ENCODE data around the gene PTCD1.

DNA sequence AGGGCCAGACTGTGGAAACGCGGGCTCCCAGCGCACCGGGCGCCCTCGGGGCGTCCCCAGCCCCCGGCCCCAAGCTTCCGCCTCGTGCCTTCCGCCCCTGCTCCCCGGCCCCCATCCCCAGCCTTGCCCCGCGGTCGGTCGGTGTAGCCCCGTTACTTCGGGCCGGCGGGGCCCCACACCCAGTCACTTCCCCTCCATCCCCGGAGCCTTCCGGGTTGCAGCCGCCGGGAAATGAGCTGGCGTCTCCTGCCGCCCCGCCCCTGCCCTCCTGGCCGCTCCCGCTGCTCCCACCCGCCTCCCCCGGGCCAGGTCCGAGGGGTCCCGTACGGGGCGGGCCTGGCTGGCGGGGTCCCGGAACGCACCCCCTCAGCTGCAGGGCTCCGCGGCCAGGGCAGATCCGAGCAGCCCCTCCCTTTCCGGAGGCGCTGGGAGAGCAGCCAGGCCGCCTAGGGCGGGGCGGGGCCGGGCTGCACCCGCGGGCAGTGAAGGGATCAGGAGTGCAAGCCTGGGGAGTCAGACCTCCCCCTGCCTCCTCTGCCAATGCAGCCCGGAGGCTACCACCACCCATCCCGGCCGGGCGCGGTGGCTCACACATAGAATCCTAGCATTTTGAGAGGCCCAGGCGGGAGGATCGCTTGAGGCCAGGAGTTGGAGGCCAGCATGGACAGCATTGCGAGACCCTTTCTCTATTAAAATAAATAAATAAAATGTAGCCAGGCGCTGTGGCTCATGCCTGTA lies 63.4 kb downstream of the PTCD1 start:
- TF ChIP-seq CTCF (IDR thresholded peaks at IDR 0.05) (no peak), EZH2 (IDR thresholded peaks at IDR 0.05) (no peak)
